SHP77 (cell line): ENCODE measurements around the gene FOXN3.
"Not testable (repeated sequence)": the region's sequence is repeated elsewhere in the genome, so short reads cannot be mapped to it uniquely, and the experiment has no call there.

ENCODE experiments used
- DNase-seq, 2 experiments: peaks; one replicate each; lab custom pipeline; 2025; lab: John Stamatoyannopoulos, UW

FOXN3 gene

GRCh38 chr14:89126461-89126860 is 290.6 kb downstream of the FOXN3 start:
- no peak for DNase-seq

DNA sequence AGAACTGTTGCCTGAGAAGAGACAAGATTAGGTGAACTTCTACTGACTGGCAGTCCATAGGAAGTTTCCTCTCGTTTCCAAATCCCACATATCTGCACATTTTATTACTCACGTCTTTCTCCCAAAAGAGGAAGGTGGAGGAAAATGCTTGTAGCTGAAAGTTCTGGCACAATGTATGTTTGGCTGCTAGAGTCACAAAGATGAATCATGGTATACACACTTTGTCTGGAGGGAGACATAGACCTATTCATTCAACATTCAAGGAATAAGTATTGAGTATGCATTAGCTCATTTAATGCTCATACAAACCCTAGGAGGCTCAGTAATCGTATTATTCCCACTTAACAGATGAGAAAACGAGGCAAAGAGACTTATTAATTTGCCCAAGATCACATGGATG is 291.8 kb downstream of the FOXN3 start:
- no peak for DNase-seq

DNA sequence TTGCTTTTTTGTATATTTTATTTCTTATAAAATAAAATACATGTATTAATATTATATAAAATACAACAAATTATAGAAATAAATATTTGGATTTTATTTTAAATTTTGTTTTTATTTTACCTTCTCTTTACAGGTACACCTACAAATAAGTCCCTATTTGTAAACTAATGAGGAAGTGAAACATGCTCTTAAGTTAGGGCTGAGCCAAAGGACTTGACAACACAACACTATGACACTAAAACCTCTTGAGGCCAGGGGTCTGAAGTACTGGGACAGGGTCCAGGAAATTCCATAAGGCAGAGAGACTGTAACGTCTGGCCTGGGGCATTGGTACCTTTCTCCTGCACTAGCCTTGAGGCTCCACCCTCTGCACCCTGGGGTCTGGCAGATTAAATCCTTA is 293.2 kb downstream of the FOXN3 start:
- DNase-seq: no peak

- DNase-seq: no peak
Observed at GRCh38 chr14:89123215-89123614, 293.8 kb downstream of the FOXN3 start.

GRCh38 chr14:89121968-89122620 is 294.9 kb downstream of the FOXN3 start:
- DNase-seq: no peak

GRCh38 chr14:89117012-89117411 is 300.0 kb downstream of the FOXN3 start:
- DNase-seq: no peak

GRCh38 chr14:89114109-89114508 is 302.9 kb downstream of the FOXN3 start:
- no peak for DNase-seq

DNA sequence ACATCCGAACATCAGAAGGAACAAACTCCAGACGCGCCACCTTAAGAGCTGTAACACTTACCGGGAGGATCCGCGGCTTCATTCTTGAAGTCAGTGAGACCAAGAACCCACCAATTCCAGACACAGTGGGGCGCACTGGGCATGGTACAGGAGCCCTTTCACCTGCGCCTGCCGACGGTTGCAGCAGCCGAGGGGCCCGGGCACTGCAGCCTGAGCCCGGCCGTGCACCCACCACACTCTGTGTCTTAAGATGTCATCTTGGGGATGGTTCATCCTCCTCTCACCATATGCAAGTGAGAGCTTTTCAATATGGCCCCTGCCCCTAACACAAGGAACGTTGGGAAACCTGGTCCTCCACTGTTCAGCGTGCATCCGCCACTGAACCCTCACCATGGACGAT is 304.3 kb downstream of the FOXN3 start:
- no peak for DNase-seq

DNA sequence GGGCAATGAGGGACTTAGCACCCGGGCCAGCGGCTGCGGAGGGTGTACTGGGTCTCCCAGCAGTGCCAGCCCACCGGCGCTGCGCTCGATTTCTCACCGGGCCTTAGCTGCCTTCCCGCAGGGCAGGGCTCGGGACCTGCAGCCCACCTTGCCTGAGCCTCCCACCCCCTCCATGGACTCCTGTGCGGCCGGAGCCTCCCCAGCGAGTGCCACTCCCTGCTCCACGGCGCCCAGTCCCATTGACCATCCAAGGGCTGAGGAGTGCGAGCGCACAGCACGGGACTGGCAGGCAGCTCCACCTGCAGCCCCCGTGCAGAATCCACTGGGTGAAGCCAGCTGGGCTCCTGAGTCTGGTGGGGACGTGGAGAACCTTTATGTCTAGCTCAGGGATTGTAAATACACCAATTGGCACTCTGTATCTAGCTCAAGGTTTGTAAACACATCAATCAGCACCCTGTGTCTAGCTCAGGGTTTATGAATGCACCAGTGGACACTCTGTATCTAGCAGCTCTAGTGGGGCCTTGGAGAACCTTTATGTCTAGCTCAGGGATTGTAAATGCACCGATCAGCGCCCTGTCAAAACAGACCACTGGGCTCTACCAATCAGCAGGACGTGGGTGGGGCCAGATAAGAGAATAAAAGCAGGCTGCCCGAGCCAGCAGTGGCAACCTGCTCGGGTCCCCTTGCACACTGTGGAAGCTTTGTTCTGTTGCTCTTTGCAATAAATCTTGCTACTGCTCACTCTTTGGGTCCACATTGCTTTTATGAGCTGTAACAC is 305.1 kb downstream of the FOXN3 start:
- not testable (repeated sequence) for DNase-seq

DNA sequence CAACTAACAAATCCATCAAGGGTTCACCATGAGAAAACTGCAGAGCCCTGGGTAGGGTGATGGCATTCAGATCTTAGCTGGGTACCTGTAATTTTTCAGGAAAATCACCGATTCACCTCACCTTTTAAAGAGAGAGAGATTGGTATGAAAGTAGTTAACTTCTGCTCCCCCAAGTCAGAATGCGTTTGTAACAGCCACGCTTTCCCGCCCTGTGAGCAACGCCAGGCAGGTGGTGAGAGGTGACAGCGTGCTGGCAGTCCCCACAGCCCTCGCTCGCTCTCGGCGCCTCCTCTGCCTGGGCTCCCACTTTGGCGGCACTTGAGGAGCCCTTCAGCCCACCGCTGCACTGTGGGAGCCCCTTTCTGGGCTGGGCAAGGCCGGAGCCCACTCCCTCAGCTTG is 305.8 kb downstream of the FOXN3 start:
- DNase-seq: not testable (repeated sequence)

GRCh38 chr14:89110110-89110509 is 306.9 kb downstream of the FOXN3 start:
- no peak for DNase-seq

DNA sequence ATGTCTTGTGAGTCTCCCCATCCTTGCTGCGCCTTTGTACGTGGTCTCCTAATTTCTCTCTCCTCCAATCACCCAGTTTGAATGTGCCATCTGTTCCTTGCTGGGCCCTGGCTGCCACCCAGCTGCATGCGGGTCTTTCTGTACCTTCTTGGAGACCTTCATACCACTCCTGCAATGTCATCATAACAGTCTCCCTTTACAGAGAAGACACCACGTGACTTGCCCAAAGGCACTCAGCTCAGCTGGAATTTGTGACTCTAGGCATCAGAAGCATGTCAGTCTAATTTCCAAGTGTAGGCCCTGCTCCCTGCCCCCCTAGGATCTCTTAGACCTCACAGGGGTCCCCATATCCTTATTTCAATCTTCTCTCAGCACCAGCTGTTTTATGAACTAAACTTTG is 308.4 kb downstream of the FOXN3 start:
- no peak for DNase-seq

DNA sequence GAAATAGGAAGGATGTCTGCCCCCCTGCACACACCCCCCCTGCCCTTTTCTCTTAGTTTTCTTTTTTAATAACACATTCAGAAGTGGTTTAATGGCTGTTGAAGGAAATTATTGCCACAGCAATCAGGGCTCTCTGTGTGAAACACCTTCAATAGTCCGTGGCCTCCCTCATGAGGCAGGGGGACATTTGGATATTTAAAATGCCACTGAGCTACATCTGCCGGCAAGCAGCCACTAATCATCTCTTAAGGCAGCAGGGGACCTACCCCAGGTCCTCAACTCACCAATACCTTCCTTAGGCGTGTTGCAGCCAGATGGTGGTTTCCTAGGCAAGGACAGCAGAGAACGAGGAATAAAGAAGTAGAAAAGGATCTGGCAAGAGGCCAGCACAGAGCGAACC is 309.4 kb downstream of the FOXN3 start:
- DNase-seq: no peak
